Fibroblast of skin of right biceps (primary cell): ENCODE data around the gene MAEA.

Source experiments
- DNase-seq: peaks from one replicate; pipeline ENCODE4 v3.0.0-alpha.2; 2013

Gene MAEA

DNA sequence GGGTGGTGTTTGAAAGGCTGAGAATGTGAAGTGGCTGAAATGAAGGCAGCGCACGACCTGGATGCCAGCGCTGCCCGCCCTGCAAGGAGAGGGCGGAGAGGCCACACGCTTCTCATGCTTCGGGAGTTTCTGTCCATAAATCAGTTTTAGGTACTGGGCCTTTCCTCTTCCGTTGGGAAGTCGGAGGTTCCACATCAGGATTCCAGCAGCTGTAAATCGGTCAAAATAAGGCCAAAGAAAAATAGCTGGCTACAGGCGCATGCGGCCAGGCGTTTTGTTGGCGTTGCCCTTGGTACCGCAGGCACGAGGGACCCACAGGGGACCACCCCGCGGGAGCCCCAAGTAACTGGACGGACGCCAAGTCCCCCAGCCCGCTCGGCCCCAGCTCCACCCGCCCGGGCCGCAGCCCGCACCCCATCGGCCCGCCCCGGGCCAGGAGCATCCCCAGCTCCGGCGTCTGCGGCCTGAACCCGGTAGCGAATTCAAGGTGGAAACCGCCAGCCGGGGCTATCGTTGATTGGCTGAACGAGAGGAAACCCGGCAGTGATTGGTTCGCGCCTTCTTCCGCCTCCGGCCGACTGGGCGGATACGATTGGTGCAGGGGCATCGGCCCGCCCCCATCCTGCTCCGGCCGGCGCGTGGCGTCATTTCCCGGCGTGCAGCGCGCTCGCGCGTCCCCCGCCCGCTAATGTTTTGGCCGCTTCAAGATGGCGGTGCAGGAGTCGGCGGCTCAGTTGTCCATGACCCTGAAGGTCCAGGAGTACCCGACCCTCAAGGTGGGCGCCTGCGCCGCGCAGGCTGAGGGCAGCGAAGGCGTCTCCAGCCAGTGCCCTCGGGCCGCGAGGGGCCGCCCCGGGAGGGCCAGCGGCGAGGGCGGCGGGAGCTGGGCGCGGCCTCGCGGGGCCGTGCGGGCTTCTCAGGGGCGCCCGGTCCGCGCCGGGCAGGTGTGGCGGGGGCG is at the start of gene MAEA:
Gene MAEA (plus strand): TSS at position 685 of the 958 bp plus-strand sequence. CDS start 23 bp downstream, at position 708.
- DNase-seq: peak; percentile 97

GRCh38 chr4:1239950-1240307 is 49.8 kb upstream of the MAEA start:
- no peak for DNase-seq

- no peak for DNase-seq
These were observed 48.8 kb upstream of the MAEA start for GRCh38 chr4:1240721-1241465.

DNA sequence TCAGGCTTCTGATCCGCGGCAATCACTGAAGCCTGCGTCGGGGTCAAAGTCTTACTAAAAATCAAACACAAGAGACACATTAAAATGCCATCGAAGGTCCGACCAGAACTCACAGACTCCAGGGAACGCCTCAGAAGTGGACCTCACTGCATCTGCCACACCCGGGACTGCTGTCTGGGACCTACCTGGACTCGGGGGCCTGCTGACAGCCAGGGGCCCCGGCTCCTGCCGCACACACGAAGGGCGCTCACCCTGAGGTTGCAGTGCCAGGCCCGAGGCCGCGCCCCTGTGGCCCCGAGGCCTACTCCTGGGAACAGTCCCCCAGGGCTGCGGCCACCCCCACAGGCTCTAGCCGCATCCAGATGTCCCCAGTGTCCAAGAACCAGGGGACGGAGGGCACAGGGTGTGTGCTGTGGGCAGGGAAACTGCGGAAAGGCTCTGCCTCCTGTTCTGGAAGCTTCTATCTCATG is 48.2 kb upstream of the MAEA start:
- DNase-seq: no peak

- no peak for DNase-seq
These were observed 47.7 kb upstream of the MAEA start for GRCh38 chr4:1241936-1242505.

- no peak for DNase-seq
These were observed 46.9 kb upstream of the MAEA start for GRCh38 chr4:1242506-1243450.

GRCh38 chr4:1243451-1244080 is 46.1 kb upstream of the MAEA start:
- DNase-seq: no peak

DNA sequence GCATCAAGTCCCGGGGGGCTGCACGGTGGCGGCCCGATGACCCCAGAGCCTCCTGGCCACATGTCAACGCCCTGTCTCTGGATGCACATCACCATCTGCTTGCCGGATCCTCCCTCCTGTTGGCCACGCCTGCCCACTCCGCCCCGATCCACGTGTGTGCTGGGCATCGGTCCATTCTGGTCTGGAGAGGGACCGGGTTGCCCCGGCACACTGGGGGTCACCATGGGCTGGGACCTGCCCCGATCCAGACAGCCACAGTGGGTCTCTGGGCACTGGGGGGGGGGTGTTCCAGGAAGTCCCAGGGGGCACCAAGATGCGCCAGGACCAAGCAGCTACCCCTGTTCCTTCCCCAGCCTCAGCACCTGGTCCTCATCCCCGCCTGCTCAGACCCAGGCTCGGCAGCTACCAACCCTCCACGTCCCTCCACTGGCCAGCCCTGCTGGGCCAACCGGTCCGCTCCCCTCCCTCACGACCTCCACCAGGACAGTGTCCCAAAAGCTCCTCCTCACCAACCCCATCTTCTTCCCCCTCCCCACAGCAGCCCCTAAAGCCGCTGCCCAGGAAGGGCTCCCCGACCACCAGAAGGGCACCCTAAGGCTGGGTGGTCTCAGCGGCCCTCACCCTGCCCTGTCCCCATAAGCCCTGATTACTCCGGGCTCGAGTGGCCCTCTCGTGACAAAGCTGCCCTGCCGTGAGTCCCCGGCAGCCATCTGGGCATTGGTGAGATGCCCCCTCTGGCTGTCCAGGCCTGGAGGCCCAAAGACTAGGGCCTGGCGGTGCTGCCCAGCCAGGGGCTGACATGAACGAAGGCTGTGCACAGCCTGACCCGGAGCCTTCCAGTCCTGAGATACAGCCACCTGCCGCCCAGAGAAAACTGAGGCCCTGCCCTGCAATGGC is 45.4 kb upstream of the MAEA start:
- no peak for DNase-seq

DNA sequence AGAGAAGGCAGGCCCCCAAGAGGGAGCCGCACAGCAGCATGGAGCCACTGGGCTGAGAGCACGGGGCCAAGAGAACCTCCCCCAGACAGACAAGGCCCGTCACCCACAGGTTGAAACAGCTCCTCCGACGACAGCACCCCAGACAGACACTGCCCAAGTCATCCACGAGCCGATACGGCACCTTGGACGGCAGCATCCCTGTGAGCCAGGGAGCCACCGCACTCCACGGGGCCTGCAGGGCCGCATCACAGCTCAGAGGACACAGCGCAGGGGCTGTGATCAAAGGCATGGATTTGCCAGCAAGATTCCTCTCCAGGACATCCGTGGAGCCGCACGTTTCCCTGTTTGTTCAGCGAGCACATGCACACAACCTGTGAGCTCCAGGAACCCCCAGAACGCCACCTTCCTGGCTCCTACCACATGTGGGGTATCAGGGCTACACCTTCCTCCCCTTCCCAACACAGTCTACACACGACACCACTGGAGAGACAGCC is 44.7 kb upstream of the MAEA start:
- no peak for DNase-seq

- DNase-seq: no peak
These were observed 44.1 kb upstream of the MAEA start for GRCh38 chr4:1245481-1246051.

DNA sequence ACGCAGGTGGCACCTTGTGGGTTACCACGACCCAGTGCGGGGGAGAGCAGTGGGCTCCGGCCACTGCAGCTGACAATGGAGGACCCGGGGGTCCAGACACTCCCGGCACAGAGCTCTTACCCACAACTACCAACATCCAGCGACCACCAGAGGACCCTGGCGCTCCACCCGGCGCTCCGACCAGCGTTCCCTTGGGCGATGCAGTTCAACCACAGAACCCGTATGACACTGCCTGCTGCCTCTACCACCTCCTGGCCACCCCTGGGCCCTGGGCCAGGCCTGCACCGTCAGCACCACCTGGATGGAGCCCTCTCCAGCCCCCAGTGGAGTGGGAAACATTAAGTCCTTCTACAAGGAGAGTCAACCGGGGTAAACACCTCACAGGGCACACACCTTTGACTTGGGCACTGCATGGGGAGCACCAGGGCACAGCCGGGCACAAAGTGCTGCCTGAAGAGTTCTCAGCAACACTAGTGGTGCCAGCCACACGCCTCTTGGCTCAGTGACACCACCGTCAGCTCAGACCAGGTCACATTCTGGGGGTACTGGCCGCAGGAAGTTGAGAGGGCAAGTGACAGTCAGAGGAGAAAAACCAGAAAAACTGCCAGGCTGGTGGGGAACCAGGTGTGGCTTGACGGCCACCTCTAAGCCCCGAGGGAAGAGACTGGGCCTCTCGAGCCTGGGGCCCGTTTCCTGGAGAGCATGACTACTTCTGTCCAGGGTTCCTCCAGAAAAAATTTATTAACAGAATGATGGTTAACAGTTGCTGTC is 43.4 kb upstream of the MAEA start:
- no peak for DNase-seq

DNA sequence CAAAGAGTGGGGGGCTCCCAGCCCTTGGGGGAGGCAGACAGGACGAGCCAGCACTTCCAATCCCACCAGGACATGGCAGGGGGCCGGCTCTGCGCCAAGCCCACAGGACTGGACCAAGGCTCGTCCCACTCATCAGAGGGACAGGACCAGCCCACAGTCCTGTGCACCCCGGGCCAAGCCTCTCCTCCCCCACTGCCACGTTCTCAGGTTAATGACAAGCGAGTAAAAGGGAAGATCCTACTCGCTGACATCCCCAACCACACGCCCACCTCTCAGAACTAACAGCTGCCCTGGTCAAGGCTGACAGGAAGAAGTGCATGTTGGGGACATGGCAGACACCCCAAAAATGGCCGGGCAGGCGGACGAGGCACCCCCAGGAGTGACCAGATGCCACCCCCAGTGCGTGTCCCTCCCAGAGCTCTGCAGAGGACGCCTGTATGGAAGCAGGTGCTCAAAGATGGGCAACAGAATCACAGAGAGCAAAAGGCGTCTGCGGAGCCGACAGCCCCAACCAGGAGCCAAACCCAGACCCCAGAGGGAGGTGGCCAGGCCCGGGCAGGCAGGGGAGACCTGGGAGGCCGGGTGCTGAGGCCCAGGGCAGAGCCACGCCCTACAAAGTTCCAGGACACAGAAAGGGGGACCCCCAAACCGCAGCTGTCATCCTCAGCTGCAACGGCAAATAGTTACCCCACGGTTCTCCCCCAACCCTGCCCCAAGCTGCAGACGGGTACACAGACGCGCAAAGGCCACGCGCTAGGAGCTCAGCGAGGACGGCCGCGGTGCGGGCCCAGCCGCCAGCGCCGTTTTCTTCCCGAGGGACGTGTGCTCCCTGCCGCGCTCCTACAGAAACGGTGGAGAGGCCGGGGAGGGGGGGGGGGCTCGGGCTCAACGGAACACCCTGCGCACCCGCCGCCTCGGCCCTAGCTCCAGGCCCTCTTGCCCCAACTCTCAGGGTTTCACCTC is 42.5 kb upstream of the MAEA start:
- peak; percentile 21 for DNase-seq

- DNase-seq: no peak
These were observed 41.8 kb upstream of the MAEA start for GRCh38 chr4:1247864-1248244.

GRCh38 chr4:1248245-1249147 is 41.2 kb upstream of the MAEA start, which contains the start of gene CTBP1:
CTBP1 (minus strand) TSS chr4:1249130; CDS start chr4:1241331, 7,799 bp downstream.
- peak; percentile 85 for DNase-seq

GRCh38 chr4:1249148-1249730 is 40.5 kb upstream of the MAEA start:
- DNase-seq: peak; percentile 93

DNA sequence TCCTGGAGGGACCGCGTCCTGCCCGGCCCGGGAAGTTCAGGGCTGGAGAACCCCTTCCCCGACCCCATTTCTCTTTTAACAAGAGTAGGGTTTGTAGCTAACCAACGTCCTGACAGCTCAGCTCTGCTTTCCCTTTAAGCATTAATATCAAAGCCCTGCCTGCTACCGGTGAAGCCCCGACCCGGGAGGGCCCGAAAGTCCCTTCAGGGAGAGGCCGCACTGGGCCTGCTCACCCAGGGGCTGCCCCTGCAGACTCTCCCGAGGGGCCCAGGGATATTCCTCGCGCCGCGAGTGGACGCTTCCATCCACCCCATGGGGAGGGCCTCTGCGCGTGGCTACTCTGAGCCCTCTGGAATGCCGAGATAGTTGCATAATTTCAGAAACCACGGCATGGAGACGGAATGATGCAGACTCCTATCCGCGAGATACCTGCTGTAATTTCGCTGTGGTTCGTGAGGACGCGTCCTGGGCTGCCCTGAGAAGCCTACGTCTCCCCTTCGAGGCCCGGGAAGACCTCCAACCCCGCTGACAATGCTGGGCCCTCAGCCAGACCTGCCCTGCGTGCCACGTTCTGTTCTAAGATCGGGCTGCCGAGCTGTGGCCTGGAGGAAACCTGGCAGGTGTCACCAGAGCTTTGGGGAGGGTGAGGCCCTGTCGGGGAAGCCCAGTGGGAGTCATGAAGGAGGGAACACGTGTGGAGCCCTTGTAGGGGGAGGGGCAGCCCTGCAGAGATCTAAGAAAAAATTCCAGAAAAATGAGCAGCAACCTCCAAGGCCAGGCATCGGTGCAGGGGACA is 39.8 kb upstream of the MAEA start:
- peak; percentile 54 for DNase-seq
